Liver (tissue), 9 donors: ENCODE data around the gene RPS2. TPM values are rescaled to one million over a fixed set of nuclear protein-coding genes. Genes with fewer than 3 reads are reported as not detected.
A peak's percentile ranks its signal among the peaks of the same experiment; 100 is the strongest.

Experiments
- DNase-seq: peaks from one replicate; pipeline ENCODE4 v3.0.0-alpha.2; 2017; ENCODE audit warnings: low spot score
- H3K27ac ChIP-seq, 2 donors: one replicate each; pipeline ENCODE4 v1.7.0; 2013; ENCODE audit warnings: inconsistent platforms in 2 of 2, low read length in 2 of 2, control low read depth in 1 of 2, low read depth in 1 of 2, mild to moderate bottlenecking in 1 of 2
- H3K27me3 ChIP-seq, 4 donors: one replicate each; pipeline versions ENCODE4 v1.6.1 to v1.7.0; 2013; ENCODE audit warnings: low read length in 3 of 4, inconsistent platforms in 1 of 4, mild to moderate bottlenecking in 1 of 4, moderate library complexity in 1 of 4; ENCODE audit not compliant: control insufficient read depth in 4 of 4, insufficient read depth in 4 of 4
- H3K36me3 ChIP-seq, 4 donors: one replicate each; pipeline versions ENCODE4 v1.6.1 to v1.7.0; 2013; ENCODE audit warnings: low read length in 3 of 4, mild to moderate bottlenecking in 3 of 4, low read depth in 1 of 4, moderate library complexity in 1 of 4; ENCODE audit not compliant: control insufficient read depth in 4 of 4, insufficient read depth in 3 of 4
- H3K4me1 ChIP-seq, 4 donors: one replicate each; pipeline versions ENCODE4 v1.6.1 to v1.7.0; 2013; ENCODE audit warnings: low read length in 3 of 4, mild to moderate bottlenecking in 3 of 4, moderate library complexity in 1 of 4; ENCODE audit not compliant: control insufficient read depth in 4 of 4, insufficient read depth in 4 of 4
- H3K4me3 ChIP-seq, 3 donors: one replicate each; pipeline versions ENCODE4 v1.6.1 to v1.7.0; 2013; ENCODE audit warnings: low read length in 3 of 3, control low read depth in 1 of 3, low read depth in 1 of 3, mild to moderate bottlenecking in 1 of 3
- H3K9ac ChIP-seq, 2 donors: one replicate each; pipeline ENCODE4 v1.7.0; 2013; ENCODE audit warnings: low read length in 2 of 2, mild to moderate bottlenecking in 2 of 2, moderate library complexity in 2 of 2, control low read depth in 1 of 2, low read depth in 1 of 2
- H3K9me3 ChIP-seq, 4 donors: one replicate each; pipeline versions ENCODE4 v1.6.1 to v1.7.0; 2013; ENCODE audit warnings: low read length in 3 of 4; ENCODE audit not compliant: control insufficient read depth in 4 of 4
- ATF3 ChIP-seq: IDR thresholded peaks from 2 replicates; pipeline ENCODE4 v1.6.1; 2016; ENCODE audit warnings: antibody characterized with exemption
- CTCF ChIP-seq: fragments of 150-350 bp; IDR thresholded peaks from 2 replicates; pipeline ENCODE4 v1.5.1; 2017; ENCODE audit warnings: improper control_type of control experiment, low read depth, low read length; ENCODE audit not compliant: missing input control
- EGR1 ChIP-seq, 2 donors: IDR thresholded peaks; 2 replicates each; pipeline ENCODE4 v1.6.1; 2016 to 2018; ENCODE audit warnings: antibody characterized with exemption in 2 of 2, low read depth in 2 of 2
- FOXA1 ChIP-seq: IDR thresholded peaks from 2 replicates; pipeline ENCODE4 v1.6.1; 2016; ENCODE audit warnings: antibody characterized with exemption
- FOXA2 ChIP-seq: IDR thresholded peaks from 2 replicates; pipeline ENCODE4 v1.6.1; 2016; ENCODE audit warnings: antibody characterized with exemption
- HNF4A ChIP-seq, 2 donors: conservative IDR thresholded peaks; 2 replicates each; pipeline ENCODE4 v1.6.1; 2016; ENCODE audit warnings: antibody characterized with exemption in 2 of 2, mild to moderate bottlenecking in 2 of 2
- HNF4G ChIP-seq: IDR thresholded peaks from 2 replicates; pipeline ENCODE4 v1.6.1; 2016; ENCODE audit warnings: antibody characterized with exemption
- JUND ChIP-seq, 2 donors: IDR thresholded peaks; 2 replicates each; pipeline ENCODE4 v1.6.1; 2016; ENCODE audit warnings: antibody characterized with exemption in 2 of 2
- MAX ChIP-seq: IDR thresholded peaks from 2 replicates; pipeline ENCODE4 v1.6.1; 2016; ENCODE audit warnings: antibody characterized with exemption
- NR2F2 ChIP-seq: IDR thresholded peaks from 2 replicates; pipeline ENCODE4 v1.6.1; 2016; ENCODE audit warnings: antibody characterized with exemption
- RXRA ChIP-seq, 2 donors: IDR thresholded peaks; 2 replicates each; pipeline ENCODE4 v1.6.1; 2017 to 2018; ENCODE audit warnings: antibody characterized with exemption in 2 of 2, mild to moderate bottlenecking in 1 of 2
- SP1 ChIP-seq: IDR thresholded peaks from 2 replicates; pipeline ENCODE4 v1.6.1; 2018; ENCODE audit warnings: antibody characterized with exemption, mild to moderate bottlenecking
- TAF1 ChIP-seq: conservative IDR thresholded peaks from 2 replicates; pipeline ENCODE4 v1.6.1; 2016; ENCODE audit warnings: antibody characterized with exemption, mild to moderate bottlenecking
- WGBS: extraction: QIAGEN DNeasy Blood & Tissue Kit; methylation state at CpG from one replicate; pipeline ENCODE4 v1.1.7; 2013; 5-methylcytosine and 5-hydroxymethylcytosine counted together
- polyA plus RNA-seq, 2 donors: library from polyadenylated mRNA; stranded (reverse) in 1 of 2; unstranded in 1 of 2; fragments of 200-250 nt in 1 of 2; fragments of >200 nt in 1 of 2; fragmentation: Nextera tagmentation in 1 of 2; extraction: Ambion mirVana in 1 of 2; gene quantifications; one replicate each; pipeline versions ENCODE4 v1.2.1 to v1.2.3, GENCODE V29; 2013 to 2015
- total RNA-seq, 2 donors: library from RNA; depleted of rRNA; stranded (reverse); fragments of >200 nt; gene quantifications; one replicate each; pipeline ENCODE4 v1.2.3, GENCODE V29; 2014
- donor health status: healthy.
- donor health status: healthy.
- donor health status: healthy.
- donor health status: healthy.
- donor health status: healthy.

RPS2 gene
- total and polyA plus RNA-seq, 4 donors = 524 to 1,440 (median 940) TPM

- no peak for DNase-seq
- Histone ChIP-seq H3K27me3 (no peaks in the 10 kb centered on the region), H3K36me3 (peaks cover 24 to 60% (median 28%) of the 10 kb centered on the region in 4 donors), H3K27ac (no peak overlapping the region), H3K9ac (no peak overlapping the region), H3K4me3 (no peak overlapping the region), H3K9me3 (no peaks in the 10 kb centered on the region), H3K4me1 (peaks cover 0 to 6% (median 1%) of the 10 kb centered on the region in 4 donors)
- TF ChIP-seq MAX (no peak), NR2F2 (no peak), HNF4A (conservative IDR thresholded peaks at IDR 0.05) (no peak), JUND (IDR thresholded peaks at IDR 0.05) (no peak), TAF1 (no peak), CTCF (no peak)
- WGBS = 89% methylated on average over 26 of the region's 26 CpGs
Observed at GRCh38 chr16:1997494-1998359, 33.1 kb upstream of the RPS2 start.

GRCh38 chr16:1993731-1994131, 29.1 kb upstream of the RPS2 start:
- Histone ChIP-seq H3K27me3 (peaks cover 0 to 9% (median 4%) of the 10 kb centered on the region in 4 donors), H3K36me3 (peaks cover under 1 to 22% (median 9%) of the 10 kb centered on the region in 4 donors), H3K9ac (no peak overlapping the region), H3K9me3 (no peaks in the 10 kb centered on the region), H3K27ac (no peak overlapping the region), H3K4me1 (peaks cover 2 to 29% (median 17%) of the 10 kb centered on the region in 4 donors), H3K4me3 (no peak overlapping the region)
- DNase-seq = no peak
- WGBS = 54% methylated on average over 2 of the region's 2 CpGs
- TF ChIP-seq ATF3 (no peak), RXRA (IDR thresholded peaks at IDR 0.05) (peak in 1 of 2 donors; percentile 38), TAF1 (no peak), CTCF (no peak), FOXA1 (peak; percentile 96), HNF4G (no peak), SP1 (peak; percentile 38), EGR1 (IDR thresholded peaks at IDR 0.05; ENCODE audit: low read depth in 2 of 2) (no peak), FOXA2 (peak; percentile 95), HNF4A (conservative IDR thresholded peaks at IDR 0.05) (peak in 1 of 2 donors; percentile 45), JUND (IDR thresholded peaks at IDR 0.05) (no peak), MAX (no peak)
